ENCODE results near the gene EPB41L3. TPM values are rescaled to one million over a fixed set of nuclear protein-coding genes. Genes with fewer than 3 reads are reported as not detected.

EPB41L3 gene
- total and polyA plus RNA-seq, 8 donors, result 30.0 to 98.7 (median 44.3) TPM

- no peak for TF ChIP-seq CTCF (IDR thresholded peaks at IDR 0.05)
- no peaks in the 10 kb centered on the region for H3K36me3 ChIP-seq
- no peaks in the 10 kb centered on the region for H3K27me3 ChIP-seq
- H3K4me3 ChIP-seq, result no peak overlapping the region
- no peak for DNase-seq
- no peaks in the 10 kb centered on the region for H3K9me3 ChIP-seq
- intact Hi-C loops (cut with DNase I), result no loop called here
- no peak for ATAC-seq
- H3K27ac ChIP-seq, result no peak overlapping the region
- H3K4me1 ChIP-seq, result peaks cover 0 to 10% of the 10 kb centered on the region in 2 donors
Observed at GRCh38 chr18:5415665-5416064, 128.1 kb downstream of the EPB41L3 start.

- peaks cover 0 to 10% of the 10 kb centered on the region in 2 donors for H3K4me1 ChIP-seq
- TF ChIP-seq CTCF (IDR thresholded peaks at IDR 0.05), result no peak
- no peak for ATAC-seq
- H3K27ac ChIP-seq, result no peak overlapping the region
- no peaks in the 10 kb centered on the region for H3K36me3 ChIP-seq
- intact Hi-C loops (cut with DNase I), result no loop called here
- H3K4me3 ChIP-seq, result no peak overlapping the region
- no peaks in the 10 kb centered on the region for H3K27me3 ChIP-seq
- no peak for DNase-seq
- H3K9me3 ChIP-seq, result no peaks in the 10 kb centered on the region
Observed at GRCh38 chr18:5415031-5415430, 128.8 kb downstream of the EPB41L3 start.

GRCh38 chr18:5414546-5414945, 129.3 kb downstream of the EPB41L3 start:
- DNase-seq, result no peak
- TF ChIP-seq CTCF (IDR thresholded peaks at IDR 0.05), result no peak
- H3K27ac ChIP-seq, result no peak overlapping the region
- ATAC-seq, result no peak
- H3K9me3 ChIP-seq, result no peaks in the 10 kb centered on the region
- no peaks in the 10 kb centered on the region for H3K27me3 ChIP-seq
- no peak overlapping the region for H3K4me3 ChIP-seq
- intact Hi-C loops (cut with DNase I), result no loop called here
- no peaks in the 10 kb centered on the region for H3K36me3 ChIP-seq
- H3K4me1 ChIP-seq, result peaks cover 0 to 10% of the 10 kb centered on the region in 2 donors

GRCh38 chr18:5413447-5413846, 130.3 kb downstream of the EPB41L3 start:
- DNase-seq, result no peak
- no peak for TF ChIP-seq CTCF (IDR thresholded peaks at IDR 0.05)
- H3K36me3 ChIP-seq, result no peaks in the 10 kb centered on the region
- H3K27ac ChIP-seq, result no peak overlapping the region
- H3K9me3 ChIP-seq, result no peaks in the 10 kb centered on the region
- H3K4me1 ChIP-seq, result peaks cover 0 to 8% of the 10 kb centered on the region in 2 donors
- intact Hi-C loops (cut with DNase I), result no loop called here
- no peak for ATAC-seq
- H3K4me3 ChIP-seq, result no peak overlapping the region
- H3K27me3 ChIP-seq, result no peaks in the 10 kb centered on the region

GRCh38 chr18:5410582-5410981, 133.2 kb downstream of the EPB41L3 start:
- Histone ChIP-seq H3K27ac (no peak overlapping the region), H3K36me3 (peaks cover 0 to 11% of the 10 kb centered on the region in 2 donors), H3K9me3 (no peaks in the 10 kb centered on the region), H3K4me3 (no peak overlapping the region), H3K27me3 (no peaks in the 10 kb centered on the region), H3K4me1 (no peaks in the 10 kb centered on the region)
- DNase-seq (no peak), ATAC-seq (no peak)
- intact Hi-C loops (cut with DNase I), result no loop called here
- TF ChIP-seq CTCF (IDR thresholded peaks at IDR 0.05), result no peak

Measured in left lung (tissue), 10 donors.